Measurements from ENCODE around the gene ACTL6B.

- TF ChIP-seq, protein P1, sequence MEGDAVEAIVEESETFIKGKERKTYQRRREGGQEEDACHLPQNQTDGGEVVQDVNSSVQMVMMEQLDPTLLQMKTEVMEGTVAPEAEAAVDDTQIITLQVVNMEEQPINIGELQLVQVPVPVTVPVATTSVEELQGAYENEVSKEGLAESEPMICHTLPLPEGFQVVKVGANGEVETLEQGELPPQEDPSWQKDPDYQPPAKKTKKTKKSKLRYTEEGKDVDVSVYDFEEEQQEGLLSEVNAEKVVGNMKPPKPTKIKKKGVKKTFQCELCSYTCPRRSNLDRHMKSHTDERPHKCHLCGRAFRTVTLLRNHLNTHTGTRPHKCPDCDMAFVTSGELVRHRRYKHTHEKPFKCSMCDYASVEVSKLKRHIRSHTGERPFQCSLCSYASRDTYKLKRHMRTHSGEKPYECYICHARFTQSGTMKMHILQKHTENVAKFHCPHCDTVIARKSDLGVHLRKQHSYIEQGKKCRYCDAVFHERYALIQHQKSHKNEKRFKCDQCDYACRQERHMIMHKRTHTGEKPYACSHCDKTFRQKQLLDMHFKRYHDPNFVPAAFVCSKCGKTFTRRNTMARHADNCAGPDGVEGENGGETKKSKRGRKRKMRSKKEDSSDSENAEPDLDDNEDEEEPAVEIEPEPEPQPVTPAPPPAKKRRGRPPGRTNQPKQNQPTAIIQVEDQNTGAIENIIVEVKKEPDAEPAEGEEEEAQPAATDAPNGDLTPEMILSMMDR (IDR thresholded peaks at IDR 0.05; ENCODE audit: low read depth, low read length): no peak
- TF ChIP-seq POLR2A (IDR thresholded peaks at IDR 0.05; ENCODE audit: extremely low read depth, insufficient read length): no peak
Observed at GRCh38 chr7:100683659-100684533, 27.6 kb upstream of the ACTL6B start.
